Activated T-helper 1 cell treated with Interleukin-2 at 50 U/mL for 16 hours (primary cell): ENCODE data around the gene JPH2.

Experiments
- DNase-seq: peaks from one replicate; pipeline ENCODE4 v3.0.0-alpha.2; 2020; ENCODE audit warnings: low read depth

The JPH2 gene

GRCh38 chr20:44187772-44188709, 1.1 kb upstream of the JPH2 start:
- no peak for DNase-seq

GRCh38 chr20:44186674-44187053, 324 bp downstream of the JPH2 start:
- no peak for DNase-seq

DNA sequence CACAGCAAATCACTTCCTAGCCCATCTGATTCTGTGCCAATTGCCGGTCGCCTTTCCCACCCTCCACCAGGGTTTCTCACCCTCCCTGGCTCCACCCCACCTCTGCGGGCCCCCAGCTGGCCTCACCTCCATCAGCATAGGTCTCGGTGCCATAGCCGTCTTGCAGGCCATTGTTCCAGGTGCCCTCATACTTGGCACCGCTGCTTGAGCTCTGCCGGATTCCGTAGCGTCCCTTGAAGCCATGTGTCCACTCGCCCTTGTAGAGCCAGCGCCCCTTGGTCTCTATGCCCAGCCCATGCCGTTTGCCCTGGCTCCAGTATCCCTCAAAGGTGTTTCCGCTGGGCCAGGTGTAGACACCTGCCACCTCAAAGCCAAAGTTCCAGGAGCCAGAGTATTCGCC, 787 bp downstream of the JPH2 start:
- DNase-seq, result no peak

DNA sequence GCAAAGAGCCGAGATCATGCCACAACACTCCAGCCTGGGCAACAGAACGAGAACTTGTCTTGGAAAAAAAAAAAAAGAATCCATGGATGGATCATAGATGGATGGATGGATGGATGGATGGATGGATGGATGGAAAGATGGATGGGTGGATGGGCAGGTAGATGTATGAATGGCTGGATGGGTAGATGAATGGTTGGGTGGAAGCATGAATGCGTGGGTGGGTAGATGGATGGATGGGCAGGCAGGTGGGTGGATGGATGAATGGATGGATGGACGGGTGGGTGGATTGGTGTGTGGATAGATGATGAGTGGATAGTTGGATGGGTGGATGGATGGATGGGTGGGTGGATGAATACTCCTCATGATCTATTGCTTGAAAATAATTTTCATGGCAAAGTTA, 1.4 kb downstream of the JPH2 start:
- DNase-seq, result no peak

DNA sequence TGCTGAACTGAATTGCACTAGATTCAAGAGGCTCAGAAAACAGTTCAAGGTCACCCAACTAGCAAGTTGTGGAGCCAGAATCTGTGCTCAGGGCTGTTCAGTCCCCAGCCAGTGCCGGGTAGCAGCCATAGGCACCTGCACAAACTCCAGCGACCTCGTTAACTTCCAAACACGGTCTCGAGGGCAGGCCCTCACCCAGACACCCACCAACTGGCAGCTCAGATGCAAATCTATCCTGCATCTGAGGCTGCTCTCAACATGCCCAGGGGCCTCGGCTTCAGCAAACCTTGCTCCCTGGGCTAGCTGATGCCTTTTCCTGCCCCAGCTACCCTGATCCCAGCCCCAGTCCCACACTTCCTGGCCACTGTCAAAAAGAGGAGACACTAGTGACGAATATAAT, 3.7 kb downstream of the JPH2 start:
- no peak for DNase-seq

DNA sequence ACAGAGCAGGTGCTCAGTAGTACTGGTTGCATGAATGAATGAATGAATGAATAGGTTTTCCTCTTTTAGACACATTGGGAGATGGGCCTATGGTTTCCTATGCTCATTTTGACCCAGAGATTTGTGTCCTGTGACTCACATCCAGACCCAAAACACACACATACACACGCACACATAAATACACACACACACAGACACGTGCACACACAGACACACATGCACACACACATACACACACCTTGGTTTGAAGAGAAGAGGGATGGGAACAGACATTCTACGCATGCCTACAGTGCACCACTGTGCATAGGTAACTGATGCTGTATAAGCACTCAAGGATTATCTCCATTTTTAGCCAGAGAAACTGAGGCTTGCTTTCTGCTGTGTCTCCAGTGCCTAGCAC, 4.1 kb downstream of the JPH2 start:
- no peak for DNase-seq

- no peak for DNase-seq
Observed at GRCh38 chr20:44182135-44182765, 4.7 kb downstream of the JPH2 start.

DNA sequence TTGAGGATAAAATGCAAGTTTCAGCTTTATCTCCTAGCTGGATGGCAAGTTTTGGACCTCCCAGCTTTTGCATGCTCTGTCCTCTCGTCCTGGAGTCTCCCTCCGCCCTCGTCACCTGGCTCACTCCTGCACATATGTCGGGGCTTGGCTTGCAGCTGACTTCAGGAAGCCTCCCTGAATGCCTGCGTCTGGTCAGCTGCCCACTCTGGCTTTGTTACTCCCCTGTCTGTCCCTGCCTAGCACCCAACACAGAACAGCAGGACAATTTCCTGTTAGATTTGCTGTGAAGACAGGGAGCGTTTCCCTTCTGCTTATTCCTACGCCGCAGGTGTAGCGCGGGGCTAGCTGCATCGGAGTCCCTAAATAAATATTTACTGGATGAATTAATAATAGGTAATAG, 5.4 kb downstream of the JPH2 start:
- DNase-seq, result no peak

DNA sequence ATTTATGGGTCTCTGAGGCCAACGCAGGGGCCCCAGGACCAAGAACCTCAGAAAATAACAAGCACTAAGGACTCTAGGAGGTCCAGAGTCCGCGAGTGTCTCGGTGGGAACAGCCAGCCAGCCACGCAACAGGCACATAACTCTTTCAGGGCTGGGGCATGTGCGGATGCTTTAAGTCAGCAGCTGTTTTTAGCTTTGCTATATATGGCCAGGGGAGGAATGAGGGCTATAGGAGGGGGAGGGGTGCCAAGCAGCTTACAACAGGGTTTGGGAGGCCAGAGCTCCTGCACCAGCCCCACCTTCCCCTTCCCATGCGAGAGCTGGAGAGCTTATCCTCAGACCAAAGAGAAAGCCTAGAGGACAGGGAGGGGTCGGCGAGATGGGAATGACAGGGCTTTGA, 6.2 kb downstream of the JPH2 start:
- DNase-seq, result no peak

GRCh38 chr20:44176833-44177534, 10.0 kb downstream of the JPH2 start:
- no peak for DNase-seq

DNA sequence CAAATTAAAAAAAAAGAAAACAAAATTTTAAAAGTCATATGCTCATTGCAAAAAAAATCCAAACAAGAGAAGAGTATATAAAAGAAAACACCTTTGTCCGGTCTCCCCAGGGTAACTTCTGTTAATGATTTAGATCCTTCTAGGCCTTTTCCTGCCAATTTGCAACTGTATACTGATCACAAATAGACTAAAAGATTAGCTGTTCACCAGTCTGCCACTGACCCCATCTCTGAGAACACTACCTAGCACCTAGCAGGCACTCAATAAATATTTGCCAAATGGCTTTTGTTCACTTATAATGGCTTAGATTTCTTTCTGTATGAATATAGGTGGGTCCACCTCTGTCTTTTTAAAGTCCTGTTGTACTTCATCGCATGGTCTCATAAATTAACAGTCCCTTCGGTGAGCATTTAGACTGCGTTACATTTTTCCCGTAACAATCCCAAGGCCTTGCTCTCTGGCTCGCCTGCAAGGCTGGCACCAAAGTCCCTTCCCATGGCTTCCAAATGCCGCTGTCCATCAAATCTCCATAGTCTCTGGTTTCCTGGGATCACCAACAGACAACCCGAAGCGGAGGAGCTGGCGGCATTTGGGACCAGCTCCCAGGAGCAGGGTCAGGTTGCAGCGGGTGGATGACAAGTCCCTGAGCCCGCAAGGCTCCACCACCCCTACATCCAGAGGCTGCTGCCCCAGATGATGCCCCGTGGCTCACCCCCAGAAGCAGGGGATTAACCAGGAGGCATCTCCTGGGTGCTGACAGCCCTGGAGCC, 11.8 kb downstream of the JPH2 start:
- DNase-seq, result no peak

GRCh38 chr20:44173846-44174245, 13.1 kb downstream of the JPH2 start:
- DNase-seq, result no peak

GRCh38 chr20:44173116-44173515, 13.9 kb downstream of the JPH2 start:
- DNase-seq, result no peak

DNA sequence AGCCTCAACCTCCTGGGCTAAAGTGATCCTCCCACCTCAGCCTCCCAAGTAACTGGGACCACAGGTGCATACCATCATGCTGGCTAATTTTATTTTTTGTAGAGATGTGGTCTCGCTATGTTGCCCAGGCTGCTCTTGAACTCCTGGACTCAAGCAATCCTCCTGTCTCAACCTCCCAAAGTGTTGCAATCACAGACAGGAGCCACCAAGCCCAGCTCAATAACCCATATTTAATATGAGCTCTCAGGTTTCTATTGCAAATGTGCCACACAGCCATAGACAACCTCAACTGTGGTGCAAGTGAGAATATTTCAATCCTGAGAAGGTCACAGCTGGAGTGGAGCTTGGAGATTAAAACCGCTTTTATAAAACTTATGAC, 14.4 kb downstream of the JPH2 start:
- no peak for DNase-seq

DNA sequence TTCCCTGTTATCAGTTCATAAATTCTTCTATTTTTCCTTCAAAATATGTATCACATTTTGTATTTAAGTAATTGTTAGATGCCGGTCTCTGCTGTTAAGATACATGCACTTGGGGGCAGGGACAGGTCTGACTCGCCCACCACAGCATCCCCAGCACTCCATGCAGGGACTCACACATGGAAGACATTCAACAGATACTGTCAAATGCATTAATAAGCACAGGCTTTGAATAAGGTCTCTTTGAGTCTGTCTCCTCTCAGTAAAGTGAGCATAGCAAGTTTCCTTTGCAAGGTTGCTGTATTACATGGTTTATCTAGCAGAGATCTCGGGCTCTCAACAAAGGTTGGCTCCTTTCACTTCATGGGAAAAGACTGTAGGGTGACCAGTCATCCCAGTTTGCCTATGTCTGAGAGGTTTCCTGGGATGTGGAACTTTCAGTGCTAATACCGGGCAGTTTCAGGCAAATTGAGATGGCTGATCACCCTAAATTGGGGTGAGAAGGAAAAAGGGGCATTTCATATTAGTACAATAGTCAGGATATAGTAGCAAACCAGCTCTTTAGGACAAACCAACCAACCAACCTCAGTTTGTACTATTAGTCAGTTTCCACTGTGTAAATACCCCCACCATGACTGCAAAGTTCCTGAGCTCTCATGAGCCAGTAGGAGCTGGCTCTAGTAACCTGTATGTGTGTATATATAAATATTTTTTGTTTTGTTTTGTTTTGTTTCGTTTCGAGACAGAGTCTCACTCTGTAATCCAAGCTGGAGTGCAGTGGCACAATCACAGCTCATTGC, 15.0 kb downstream of the JPH2 start:
- no peak for DNase-seq

GRCh38 chr20:44170816-44171410, 16.1 kb downstream of the JPH2 start:
- DNase-seq, result no peak

DNA sequence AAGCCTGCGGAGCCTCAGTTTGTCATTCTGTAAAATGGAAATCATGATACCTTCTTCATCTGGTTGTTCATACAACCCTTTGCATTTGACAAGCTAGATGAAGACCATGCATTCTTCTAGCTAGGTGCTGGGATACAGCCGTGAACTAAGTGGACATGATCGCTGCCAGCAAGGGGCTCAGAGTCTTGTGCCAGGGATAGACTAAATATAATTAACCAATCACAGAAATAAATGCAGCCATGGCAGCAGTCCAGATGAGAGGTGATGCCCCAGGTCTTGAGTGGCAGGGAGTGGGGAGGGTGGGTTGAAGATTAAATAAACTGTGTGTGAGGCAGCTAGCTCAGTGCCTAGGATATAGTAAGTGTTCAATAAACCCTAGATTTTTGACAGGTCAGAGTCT, 19.3 kb downstream of the JPH2 start:
- DNase-seq, result no peak

GRCh38 chr20:44166477-44166876, 20.5 kb downstream of the JPH2 start:
- no peak for DNase-seq

DNA sequence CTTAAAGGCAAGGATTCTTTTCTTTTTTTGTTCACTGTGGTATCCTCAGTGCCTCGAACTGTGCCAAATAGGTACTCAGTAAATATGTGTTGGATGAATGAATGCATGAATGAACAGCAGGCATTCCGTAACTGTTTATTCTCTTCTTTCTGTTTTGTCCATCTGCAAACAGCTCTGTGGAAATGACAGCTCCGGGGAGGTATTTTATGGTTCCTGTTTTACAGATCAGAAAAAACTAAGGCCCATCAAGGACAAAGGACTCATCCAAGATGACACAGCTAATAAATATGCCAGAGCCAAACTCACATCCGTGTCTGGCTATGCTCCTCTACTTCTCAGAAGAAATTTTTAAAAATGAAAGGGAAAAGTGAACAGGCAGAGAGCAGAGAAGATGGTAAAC, 21.0 kb downstream of the JPH2 start:
- no peak for DNase-seq

DNA sequence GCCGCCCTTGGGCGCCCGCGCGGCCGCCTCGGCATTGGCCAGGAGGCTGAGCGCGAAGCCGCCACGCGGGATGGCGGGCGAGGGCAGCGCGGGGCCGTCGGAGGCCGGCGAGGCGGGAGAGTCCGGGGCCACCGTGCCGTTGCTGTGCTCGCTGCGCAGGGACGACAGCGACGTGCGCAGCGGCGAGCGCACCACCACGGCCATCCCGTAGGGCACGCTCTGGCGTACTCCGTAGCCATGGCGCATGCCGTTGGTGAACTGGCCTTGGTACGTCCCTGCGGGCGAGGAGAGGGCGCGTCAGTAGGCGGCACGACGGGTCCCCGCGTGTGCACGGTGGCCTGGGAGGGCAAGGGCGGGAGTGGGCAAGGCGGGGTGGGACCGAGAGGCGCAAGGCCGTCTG, 26.9 kb downstream of the JPH2 start:
- DNase-seq, result no peak

DNA sequence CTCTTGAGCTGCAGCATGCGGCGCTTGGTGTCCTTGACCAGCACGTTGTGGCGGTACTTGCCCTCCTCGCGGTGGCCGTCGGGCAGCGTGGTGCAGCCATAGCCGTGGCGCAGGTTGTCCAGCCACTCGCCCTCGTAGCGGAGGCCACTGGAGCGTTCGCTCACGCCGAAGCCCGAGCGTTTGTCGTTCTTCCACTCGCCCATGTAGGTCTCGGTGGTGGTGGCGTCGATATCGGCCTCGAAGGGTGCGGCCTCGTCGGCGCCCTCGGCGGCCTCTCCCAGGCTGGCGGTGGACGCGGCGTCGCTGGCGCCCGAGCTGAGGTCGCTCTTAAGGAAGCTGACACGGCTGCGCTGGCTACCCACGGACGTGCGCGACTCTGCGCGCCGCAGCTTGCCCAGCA, 27.3 kb downstream of the JPH2 start:
- no peak for DNase-seq
